ENCODE measurements around the gene RFC2.

Gene RFC2

GRCh38 chr7:74185636-74186035 is 68.6 kb downstream of the RFC2 start:
- DNase-seq = no peak

GRCh38 chr7:74185016-74185415 is 69.2 kb downstream of the RFC2 start:
- no peak for DNase-seq

GRCh38 chr7:74183653-74184450 is 70.3 kb downstream of the RFC2 start:
- peak; percentile 52 for DNase-seq

GRCh38 chr7:74183142-74183541 is 71.1 kb downstream of the RFC2 start:
- DNase-seq = no peak

GRCh38 chr7:74182453-74183090 is 71.6 kb downstream of the RFC2 start:
- no peak for DNase-seq

GRCh38 chr7:74181821-74182220 is 72.4 kb downstream of the RFC2 start:
- DNase-seq = no peak
